WTC11 (cell line): ENCODE data around the gene SLIT3. TPM values are rescaled to one million over a fixed set of nuclear protein-coding genes. Genes with fewer than 3 reads are reported as not detected.

Experiments
- ATAC-seq: fragments of 200-7000 bp; cut with Tn5 transposase; 2 replicates; pipeline ENCODE4 v1.10.0; 2021; ENCODE audit warnings: mild to moderate bottlenecking, moderate library complexity
- CTCF ChIA-PET: fragments of 300-600 bp; sonication (Branson Sonifier 250); formaldehyde crosslinking; loops from one replicate; lab custom pipeline; 2021; ENCODE audit warnings: antibody characterized with exemption; lab: Charles Lee
- POLR2A ChIA-PET: fragments of 350-600 bp; sonication (Branson Sonifier 250); formaldehyde crosslinking; loops from one replicate; lab custom pipeline; 2021; ENCODE audit warnings: antibody characterized with exemption; lab: Charles Lee
- DNase-seq: peaks from one replicate; pipeline ENCODE4 v3.0.0; 2021; ENCODE audit warnings: low spot score
- H3K27ac Mint-ChIP-seq: 2 replicates; pipeline ENCODE4 v1.8.0; 2021; ENCODE audit warnings: mixed read lengths
- H3K27me3 Mint-ChIP-seq: 2 replicates; pipeline ENCODE4 v1.8.0; 2021; ENCODE audit warnings: low read depth, mild to moderate bottlenecking, moderate library complexity, mixed read lengths
- H3K36me3 Mint-ChIP-seq: 2 replicates; pipeline ENCODE4 v1.8.0; 2021; ENCODE audit warnings: mixed read lengths
- H3K4me1 Mint-ChIP-seq: 2 replicates; pipeline ENCODE4 v1.8.0; 2022; ENCODE audit warnings: mixed read lengths
- H3K4me3 Mint-ChIP-seq: 2 replicates; pipeline ENCODE4 v1.8.0; 2021; ENCODE audit warnings: mild to moderate bottlenecking, moderate library complexity, mixed read lengths
- H3K9me3 Mint-ChIP-seq: 2 replicates; pipeline ENCODE4 v1.8.0; 2021; ENCODE audit warnings: mixed read lengths
- ATF6 ChIP-seq: sonication (generic); formaldehyde crosslinking; IDR thresholded peaks from 2 replicates; pipeline ENCODE4 v1.8.1; 2023; ENCODE audit warnings: mild to moderate bottlenecking, missing genetic modification reagents
- CREM ChIP-seq: sonication (generic); formaldehyde crosslinking; IDR thresholded peaks from 2 replicates; pipeline ENCODE4 v1.8.1; 2022; ENCODE audit warnings: mild to moderate bottlenecking, missing genetic modification reagents, moderate library complexity
- ESRRA ChIP-seq: sonication (generic); formaldehyde crosslinking; IDR thresholded peaks from 2 replicates; pipeline ENCODE4 v1.8.1; 2022; ENCODE audit warnings: mild to moderate bottlenecking, missing genetic modification reagents, borderline replicate concordance
- GABPB1 ChIP-seq: sonication (generic); formaldehyde crosslinking; IDR thresholded peaks from 2 replicates; pipeline ENCODE4 v1.8.1; 2023; ENCODE audit warnings: mild to moderate bottlenecking, missing genetic modification reagents
- HMGA2 ChIP-seq: fragments of 250-450 bp; sonication (Bioruptor Pico); IDR thresholded peaks from 2 replicates; pipeline ENCODE4 v1.4.0; 2021; ENCODE audit warnings: mild to moderate bottlenecking, moderate library complexity
- HMGXB4 ChIP-seq: sonication (generic); formaldehyde crosslinking; IDR thresholded peaks from 2 replicates; pipeline ENCODE4 v1.8.1; 2023; ENCODE audit warnings: mild to moderate bottlenecking, moderate library complexity, missing genetic modification reagents
- IRF1 ChIP-seq: sonication (generic); formaldehyde crosslinking; IDR thresholded peaks from 2 replicates; pipeline ENCODE4 v1.8.0; 2023; ENCODE audit warnings: missing genetic modification reagents
- NFATC4 ChIP-seq: fragments of 250-450 bp; sonication (Bioruptor Pico); IDR thresholded peaks from 2 replicates; pipeline ENCODE4 v1.9.0; 2021; ENCODE audit warnings: mild to moderate bottlenecking
- NFYB ChIP-seq: sonication (generic); formaldehyde crosslinking; conservative IDR thresholded peaks from 2 replicates; pipeline ENCODE4 v1.8.0; 2022; ENCODE audit warnings: low read depth, missing genetic modification reagents
- NR1H2 ChIP-seq: sonication (generic); formaldehyde crosslinking; IDR thresholded peaks from 2 replicates; pipeline ENCODE4 v1.9.0; 2021; ENCODE audit warnings: mild to moderate bottlenecking, moderate library complexity, missing genetic modification reagents
- NR2C2 ChIP-seq: sonication (generic); formaldehyde crosslinking; IDR thresholded peaks from 2 replicates; pipeline ENCODE4 v1.8.0; 2022; ENCODE audit warnings: mild to moderate bottlenecking, missing genetic modification reagents
- PRRX2 ChIP-seq: fragments of 250-450 bp; sonication (Bioruptor Pico); IDR thresholded peaks from 2 replicates; pipeline ENCODE4 v1.8.0; 2021; ENCODE audit warnings: mild to moderate bottlenecking
- RORB ChIP-seq: fragments of 250-450 bp; sonication (Bioruptor Pico); IDR thresholded peaks from 2 replicates; pipeline ENCODE4 v1.9.0; 2021; ENCODE audit warnings: mild to moderate bottlenecking
- SMAD3 ChIP-seq: sonication (generic); formaldehyde crosslinking; IDR thresholded peaks from 2 replicates; pipeline ENCODE4 v1.8.0; 2022; ENCODE audit warnings: missing genetic modification reagents, mild to moderate bottlenecking, borderline replicate concordance
- SMAD4 ChIP-seq: sonication (generic); formaldehyde crosslinking; IDR thresholded peaks from 2 replicates; pipeline ENCODE4 v1.8.0; 2022; ENCODE audit warnings: mild to moderate bottlenecking, missing genetic modification reagents
- SP1 ChIP-seq: sonication (generic); formaldehyde crosslinking; conservative IDR thresholded peaks from 2 replicates; pipeline ENCODE4 v1.8.1; 2022; ENCODE audit warnings: missing genetic modification reagents
- STAT6 ChIP-seq: sonication (generic); formaldehyde crosslinking; conservative IDR thresholded peaks from 2 replicates; pipeline ENCODE4 v1.8.1; 2023; ENCODE audit warnings: mild to moderate bottlenecking, low read depth, missing genetic modification reagents, moderate library complexity
- TCF7 ChIP-seq: sonication (generic); formaldehyde crosslinking; IDR thresholded peaks from 2 replicates; pipeline ENCODE4 v1.8.0; 2022; ENCODE audit warnings: mild to moderate bottlenecking, low read depth, missing genetic modification reagents, moderate library complexity
- TP53 ChIP-seq: sonication (generic); formaldehyde crosslinking; IDR thresholded peaks from 2 replicates; pipeline ENCODE4 v1.8.1; 2023; ENCODE audit warnings: mild to moderate bottlenecking, missing genetic modification reagents
- USF1 ChIP-seq: sonication (generic); formaldehyde crosslinking; IDR thresholded peaks from 2 replicates; pipeline ENCODE4 v1.8.0; 2022; ENCODE audit warnings: mild to moderate bottlenecking, missing genetic modification reagents
- ZBTB21 ChIP-seq: sonication (generic); formaldehyde crosslinking; IDR thresholded peaks from 2 replicates; pipeline ENCODE4 v1.8.1; 2023; ENCODE audit warnings: mild to moderate bottlenecking, missing genetic modification reagents, borderline replicate concordance
- ZNF396 ChIP-seq: fragments of 250-450 bp; sonication (Bioruptor Pico); IDR thresholded peaks from 2 replicates; pipeline ENCODE4 v1.8.0; 2021; ENCODE audit warnings: mild to moderate bottlenecking, moderate library complexity, borderline replicate concordance
- ZNF512 ChIP-seq: sonication (generic); formaldehyde crosslinking; IDR thresholded peaks from 2 replicates; pipeline ENCODE4 v1.8.1; 2022; ENCODE audit warnings: missing genetic modification reagents, borderline replicate concordance
- total RNA-seq: library from RNA; stranded (reverse); gene quantifications from 3 replicates; pipeline ENCODE4 v1.2.3, GENCODE V29; 2021

SLIT3 gene
- total RNA-seq, 1 experiment from 2014 or later = 1.9 TPM

GRCh38 chr5:169131616-169132301, 169.2 kb downstream of the SLIT3 start:
- Mint-ChIP-seq H3K27ac (no peak overlapping the region), H3K9me3 (no peaks in the 10 kb centered on the region), H3K4me3 (no peak overlapping the region), H3K27me3 (no peaks in the 10 kb centered on the region), H3K36me3 (no peaks in the 10 kb centered on the region), H3K4me1 (peaks cover 10% of the 10 kb centered on the region)
- ChIA-PET POLR2A (no interaction called here), CTCF (interaction anchor here (0.9 kb wide), 1 partner anchor 17 kb away, joined by 3 read pairs; no protein-coding TSS in a partner anchor)
- TF ChIP-seq HMGXB4 (CRISPR knock-in tag) (no peak), RORB (CRISPR knock-in tag) (no peak), NR2C2 (CRISPR knock-in tag) (no peak), STAT6 (CRISPR knock-in tag) (no peak), NFYB (CRISPR knock-in tag) (no peak), TCF7 (CRISPR knock-in tag) (no peak), NFATC4 (CRISPR knock-in tag) (no peak)
- DNase-seq = no peak
- no peak for ATAC-seq

GRCh38 chr5:169128679-169129078, 172.3 kb downstream of the SLIT3 start:
- DNase-seq (no peak), ATAC-seq (no peak)
- Mint-ChIP-seq H3K27ac (no peak overlapping the region), H3K9me3 (peaks cover 2% of the 10 kb centered on the region), H3K4me1 (peaks cover 27% of the 10 kb centered on the region), H3K4me3 (no peak overlapping the region), H3K36me3 (no peaks in the 10 kb centered on the region; the same call in 1 of the 2 replicates), H3K27me3 (no peaks in the 10 kb centered on the region)
- TF ChIP-seq ESRRA (CRISPR knock-in tag) = no peak
- TF ChIP-seq SP1 (CRISPR knock-in tag) = no peak
- no peak for TF ChIP-seq NR1H2 (CRISPR knock-in tag)
- TF ChIP-seq GABPB1 (CRISPR knock-in tag) = no peak
- no peak for TF ChIP-seq HMGA2 (CRISPR knock-in tag)
- no peak for TF ChIP-seq USF1 (CRISPR knock-in tag)
- no peak for TF ChIP-seq ATF6 (CRISPR knock-in tag)
- TF ChIP-seq CREM (CRISPR knock-in tag) = no peak
- no peak for TF ChIP-seq PRRX2 (CRISPR knock-in tag)
- no peak for TF ChIP-seq SMAD3 (CRISPR knock-in tag)
- no peak for TF ChIP-seq ZNF396 (CRISPR knock-in tag)
- no peak for TF ChIP-seq NFYB (CRISPR knock-in tag)
- no peak for TF ChIP-seq NR2C2 (CRISPR knock-in tag)
- TF ChIP-seq TP53 (CRISPR knock-in tag) = no peak
- TF ChIP-seq SMAD4 (CRISPR knock-in tag) = no peak
- no peak for TF ChIP-seq IRF1 (CRISPR knock-in tag)
- no peak for TF ChIP-seq ZNF512 (CRISPR knock-in tag)
- no peak for TF ChIP-seq ZBTB21 (CRISPR knock-in tag)
- ChIA-PET POLR2A (no interaction called here), CTCF (interaction anchor here (0.7 kb wide), 1 partner anchor 239 kb away, joined by 3 read pairs; no protein-coding TSS in a partner anchor)
